SK-MEL-5 (cell line): Measurements from ENCODE around the gene SBSN. TPM values are rescaled to one million over a fixed set of nuclear protein-coding genes. Genes with fewer than 3 reads are reported as not detected.
"Not testable (repeated sequence)": the region's sequence is repeated elsewhere in the genome, so short reads cannot be mapped to it uniquely, and the experiment has no call there.

Experiments
- DNase-seq: peaks from one replicate; pipeline ENCODE4 v3.0.0-alpha.2; 2016; ENCODE audit warnings: low read depth, low spot score
- in situ Hi-C: cut with HindIII; loops from 2 replicates; pipeline ENCODE4 v1.10.0; 2016; ENCODE audit warnings: low sequenced_read_pairs, high pct_unique_total_duplicates, low pct_unique_long_range_greater_than_20kb
- total RNA-seq: library from RNA; depleted of rRNA; stranded (reverse); fragments of >200 nt; shearing (Covaris generic); gene quantifications from 2 replicates; pipeline ENCODE4 v1.2.3, GENCODE V29; 2014

SBSN gene
- total RNA-seq, 1 experiment from 2014 or later = not detected

- in situ Hi-C loops = no loop called here
- DNase-seq = peak; percentile 68
These were observed 32.7 kb downstream of the SBSN start for GRCh38 chr19:35495107-35496064.

GRCh38 chr19:35493971-35494370 is 34.1 kb downstream of the SBSN start:
- in situ Hi-C loops = no loop called here
- no peak for DNase-seq

- in situ Hi-C loops = no loop called here
- DNase-seq = no peak
These were observed 36.2 kb downstream of the SBSN start for GRCh38 chr19:35491836-35492360.

DNA sequence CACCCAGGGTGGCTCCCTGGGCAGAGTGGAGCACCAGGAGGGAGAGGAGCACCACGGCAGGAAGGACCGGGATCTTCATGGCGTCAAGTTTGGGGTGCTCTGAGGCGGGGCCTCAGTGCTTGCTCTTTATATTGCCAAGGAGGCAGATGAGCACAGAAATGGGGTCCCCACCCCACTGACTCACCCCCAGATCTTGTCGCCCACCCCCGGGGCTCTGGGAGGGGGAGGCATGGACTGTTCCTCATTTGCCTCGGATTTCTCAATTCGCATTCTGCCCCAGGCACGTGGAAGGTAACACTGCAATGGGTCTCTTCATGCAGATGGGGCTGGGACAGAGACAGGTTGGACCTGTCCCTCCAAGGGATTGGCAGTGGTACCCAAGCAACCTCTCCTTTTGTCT is 37.7 kb downstream of the SBSN start, which contains the start of gene KRTDAP:
Gene KRTDAP (minus strand): TSS at position 101 of the 400 bp plus-strand sequence. CDS start 22 bp downstream, at position 79.
- in situ Hi-C loops = no loop called here

DNA sequence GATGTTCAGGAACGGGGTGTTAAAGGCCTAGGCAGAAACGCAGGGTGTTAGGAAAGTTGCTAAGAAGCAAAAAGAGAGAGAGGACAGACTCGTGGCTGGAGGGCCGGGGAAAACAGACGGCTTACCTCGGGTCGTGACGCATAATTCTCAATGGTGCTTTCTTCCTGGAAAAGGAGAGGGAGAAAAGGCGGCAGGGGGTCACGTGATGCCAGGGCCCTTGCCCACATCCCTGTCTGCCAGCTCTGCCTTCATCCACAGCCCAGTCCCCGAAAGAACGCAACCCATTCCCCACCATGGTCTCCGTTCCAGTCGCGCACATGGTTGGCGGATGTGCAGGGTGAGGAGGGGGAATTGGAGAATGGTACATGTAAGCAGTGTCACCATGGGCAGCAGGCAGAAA is 39.4 kb downstream of the SBSN start:
- in situ Hi-C loops = no loop called here
- DNase-seq = no peak

More for the DNA sequence above, 37.7 kb downstream of the SBSN start, which contains the start of gene KRTDAP:
- no peak for DNase-seq

DNA sequence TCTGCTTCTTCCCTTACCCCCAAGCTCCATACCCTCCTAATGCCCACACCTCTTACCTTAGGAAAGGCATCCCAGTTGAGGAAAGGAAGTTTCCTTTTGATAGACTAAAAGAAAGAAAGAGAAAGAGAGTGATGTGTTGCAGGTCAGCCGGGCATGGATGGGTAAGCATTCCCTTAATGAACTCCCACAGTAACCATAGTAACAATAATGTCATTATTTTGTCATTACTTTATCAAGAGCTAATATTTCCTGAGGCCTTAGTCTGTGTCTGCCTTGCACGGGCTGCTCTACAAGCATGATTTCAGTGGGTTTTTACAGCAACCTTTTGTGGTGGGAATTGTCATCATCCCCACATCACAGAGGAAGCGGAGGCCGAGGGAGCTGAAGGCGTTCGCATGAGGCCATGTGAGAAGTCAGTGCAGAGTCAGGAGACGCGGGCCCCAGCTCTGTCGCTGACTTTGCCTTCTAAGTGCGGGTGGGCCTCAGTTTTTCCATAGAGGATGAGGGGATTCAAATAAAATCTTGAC is 40.4 kb downstream of the SBSN start:
- DNase-seq = no peak
- in situ Hi-C loops = no loop called here

- in situ Hi-C loops = no loop called here
These were observed 41.8 kb downstream of the SBSN start for GRCh38 chr19:35486268-35486708.

DNA sequence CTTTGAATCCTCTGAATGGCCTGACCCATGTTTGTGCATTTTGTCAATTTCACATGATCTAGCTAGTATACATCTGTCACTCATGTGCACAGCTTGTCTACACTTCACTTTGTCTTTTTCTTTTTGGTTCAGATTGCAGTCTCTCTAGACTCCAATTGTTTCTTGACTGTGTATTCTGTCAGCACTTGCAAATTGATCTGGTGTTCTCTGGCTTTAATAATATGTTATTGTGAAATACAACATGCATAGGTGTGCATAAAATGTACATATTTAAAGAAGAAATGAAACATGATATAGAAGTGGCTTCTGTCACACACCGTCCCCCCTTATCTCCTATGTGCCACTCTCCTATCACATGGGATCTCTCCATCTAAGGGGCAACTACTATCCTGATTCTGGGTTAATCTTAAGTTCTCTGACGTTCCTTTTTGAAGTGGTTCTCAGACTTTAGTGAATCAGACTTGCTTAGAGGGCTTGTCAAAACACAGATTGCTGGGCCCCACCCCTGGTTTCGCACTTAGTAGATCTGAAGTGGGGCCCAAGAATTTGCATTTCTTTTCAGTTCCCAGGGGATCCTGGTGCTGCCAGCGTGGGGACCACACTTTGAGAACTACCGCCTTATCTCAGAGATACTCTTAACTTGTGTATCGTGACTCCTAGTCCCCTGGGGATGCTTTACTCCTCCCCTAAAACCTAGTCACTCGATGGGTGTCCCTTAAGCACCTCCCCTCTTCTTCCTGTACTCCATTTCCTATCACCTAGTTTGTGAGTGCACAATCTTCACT is 43.7 kb downstream of the SBSN start:
- no peak for DNase-seq
- in situ Hi-C loops = no loop called here

More at GRCh38 chr19:35486268-35486708, 41.8 kb downstream of the SBSN start:
- DNase-seq = no peak

GRCh38 chr19:35483089-35483488 is 45.0 kb downstream of the SBSN start:
- DNase-seq = no peak
- in situ Hi-C loops = no loop called here

DNA sequence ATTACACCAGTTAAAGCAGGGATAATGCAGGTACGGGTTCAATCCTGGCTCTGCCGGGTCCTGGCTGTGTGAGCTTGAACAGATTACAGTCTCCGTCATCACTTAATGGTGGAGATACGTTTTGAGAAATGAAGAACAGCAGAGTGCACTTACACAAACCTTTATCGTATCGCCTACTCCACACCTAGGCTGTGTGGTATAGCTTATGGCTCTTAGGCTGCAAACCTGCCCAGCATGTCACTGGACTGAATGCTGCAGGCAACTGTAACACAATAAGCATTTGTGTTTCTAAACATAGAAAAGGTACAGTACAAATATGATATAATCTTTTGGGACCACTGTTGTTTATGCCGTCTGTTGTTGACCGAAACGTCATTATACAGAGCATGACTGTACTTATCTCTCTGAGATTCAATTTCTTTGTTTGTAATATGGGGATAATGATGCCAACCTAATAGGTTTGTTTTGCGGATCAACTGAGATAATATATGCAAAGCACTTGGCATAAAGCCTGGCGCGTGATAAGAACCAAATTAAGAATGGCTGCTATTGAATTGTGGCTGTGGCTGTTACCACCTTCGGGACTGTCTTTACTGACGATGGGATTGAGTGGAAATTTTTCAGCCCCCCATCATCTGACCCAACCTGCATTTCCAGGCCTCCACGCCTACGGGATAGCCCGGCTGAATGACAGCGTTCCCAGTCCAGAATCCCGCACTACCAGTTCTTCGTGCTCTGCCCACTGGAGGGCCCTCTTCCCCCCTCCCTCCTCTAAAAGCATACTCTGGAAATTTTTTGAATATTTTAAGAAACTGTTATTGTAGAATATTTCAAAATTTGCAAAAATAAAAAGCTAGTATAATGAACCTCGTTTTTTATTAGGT is 49.1 kb downstream of the SBSN start:
- in situ Hi-C loops = no loop called here
- DNase-seq = no peak

DNA sequence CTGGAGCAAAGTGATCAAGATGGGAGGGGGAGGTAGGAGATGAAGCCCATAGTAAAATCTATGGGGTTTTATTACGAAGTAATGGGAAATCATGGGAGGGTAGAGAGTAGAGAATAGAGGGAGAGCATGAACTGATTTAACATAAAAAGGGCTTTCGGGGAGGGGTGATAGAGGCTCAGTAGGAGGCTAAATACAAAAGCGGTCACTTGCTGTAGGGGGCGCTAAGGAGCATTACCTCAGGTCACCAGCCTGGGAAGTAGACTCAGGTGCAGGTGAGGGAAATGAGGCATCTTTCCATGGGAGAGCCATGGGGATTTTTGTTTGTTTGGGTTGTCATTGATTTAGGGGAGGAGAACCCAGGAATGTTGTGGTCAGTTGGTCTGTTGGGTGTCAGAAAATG is 52.0 kb downstream of the SBSN start:
- in situ Hi-C loops = no loop called here
- peak; percentile 33 for DNase-seq

- DNase-seq, in situ Hi-C loops: not testable (repeated sequence)
These were observed 53.5 kb downstream of the SBSN start for GRCh38 chr19:35474594-35474993.

GRCh38 chr19:35474104-35474503 is 54.0 kb downstream of the SBSN start:
- no peak for DNase-seq
- in situ Hi-C loops = no loop called here
